Fibroblast of pulmonary artery (primary cell): ENCODE results near the gene EOMES.

Experiments
- DNase-seq: peaks from one replicate; pipeline ENCODE4 v3.0.0-alpha.2; 2010; ENCODE audit warnings: low read depth
- H3K4me3 ChIP-seq: replicated peaks from 2 replicates; pipeline ENCODE4 v1.5.1; 2011; ENCODE audit warnings: low read depth, mild to moderate bottlenecking, control low read depth, low read length, moderate library complexity
- TF ChIP-seq, protein P1 (sequence below): IDR thresholded peaks from 2 replicates; pipeline ENCODE4 v1.5.1; 2011; ENCODE audit warnings: mild to moderate bottlenecking, control low read depth, low read length, inconsistent platforms; ENCODE audit errors: missing control alignments

EOMES gene

DNA sequence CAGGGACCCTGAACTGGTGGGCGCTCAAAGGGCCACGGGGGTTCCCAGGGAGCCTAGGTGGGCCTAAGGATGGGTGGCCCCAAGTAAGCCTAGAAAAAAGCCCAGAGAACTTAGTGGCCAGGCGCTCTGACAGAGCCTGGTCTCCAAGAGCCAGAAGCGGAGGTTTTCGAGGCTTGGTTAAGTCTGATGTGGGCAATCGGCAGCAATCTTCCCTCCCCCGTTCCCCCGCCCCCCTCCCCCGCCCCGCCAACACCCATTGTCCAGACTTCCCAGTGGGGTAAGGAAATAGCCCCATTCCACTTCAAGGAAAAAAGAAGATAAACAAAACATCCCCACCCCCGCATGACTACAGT, 6.7 kb downstream of the EOMES start:
- TF ChIP-seq, protein P1, sequence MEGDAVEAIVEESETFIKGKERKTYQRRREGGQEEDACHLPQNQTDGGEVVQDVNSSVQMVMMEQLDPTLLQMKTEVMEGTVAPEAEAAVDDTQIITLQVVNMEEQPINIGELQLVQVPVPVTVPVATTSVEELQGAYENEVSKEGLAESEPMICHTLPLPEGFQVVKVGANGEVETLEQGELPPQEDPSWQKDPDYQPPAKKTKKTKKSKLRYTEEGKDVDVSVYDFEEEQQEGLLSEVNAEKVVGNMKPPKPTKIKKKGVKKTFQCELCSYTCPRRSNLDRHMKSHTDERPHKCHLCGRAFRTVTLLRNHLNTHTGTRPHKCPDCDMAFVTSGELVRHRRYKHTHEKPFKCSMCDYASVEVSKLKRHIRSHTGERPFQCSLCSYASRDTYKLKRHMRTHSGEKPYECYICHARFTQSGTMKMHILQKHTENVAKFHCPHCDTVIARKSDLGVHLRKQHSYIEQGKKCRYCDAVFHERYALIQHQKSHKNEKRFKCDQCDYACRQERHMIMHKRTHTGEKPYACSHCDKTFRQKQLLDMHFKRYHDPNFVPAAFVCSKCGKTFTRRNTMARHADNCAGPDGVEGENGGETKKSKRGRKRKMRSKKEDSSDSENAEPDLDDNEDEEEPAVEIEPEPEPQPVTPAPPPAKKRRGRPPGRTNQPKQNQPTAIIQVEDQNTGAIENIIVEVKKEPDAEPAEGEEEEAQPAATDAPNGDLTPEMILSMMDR, result no peak
- no peak for DNase-seq
- no peak overlapping the region for H3K4me3 ChIP-seq

DNA sequence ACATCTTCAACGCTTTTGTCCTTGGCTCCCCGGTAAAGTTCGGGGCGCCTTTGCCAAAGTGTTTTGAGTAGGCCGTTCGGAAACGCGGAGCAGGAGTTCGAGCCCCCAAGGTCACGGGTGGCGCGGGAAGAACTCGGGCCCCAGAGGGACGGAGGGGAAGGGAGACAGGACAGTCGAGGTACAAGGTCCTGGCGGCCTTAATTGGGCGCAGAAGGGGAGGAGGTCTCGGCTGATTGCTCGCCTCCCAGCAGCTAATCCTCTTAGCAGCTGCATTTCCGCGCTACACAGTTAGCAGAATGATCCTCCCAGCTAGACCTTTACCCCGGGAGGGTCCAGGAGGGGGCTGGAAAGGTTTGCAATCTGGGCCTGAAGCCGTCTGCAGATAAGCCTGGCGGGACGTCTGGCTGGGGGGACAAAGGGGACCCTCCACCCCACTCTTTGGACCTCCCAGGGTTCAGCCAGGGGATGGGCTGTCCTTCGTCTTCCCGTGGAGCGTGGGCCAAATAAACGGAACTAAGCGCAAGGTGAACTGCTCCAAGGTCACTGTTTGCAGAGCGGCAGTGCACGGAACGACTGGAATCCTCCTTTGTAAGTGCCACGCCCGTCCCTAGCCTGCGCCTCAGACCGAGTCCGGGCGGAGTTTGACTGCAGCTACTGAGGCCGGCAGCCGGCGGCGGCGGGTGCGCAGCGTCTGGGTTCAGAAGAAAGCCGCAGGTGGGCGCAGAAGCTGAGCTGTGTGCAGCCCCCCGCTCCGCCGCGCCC, 7.2 kb downstream of the EOMES start:
- TF ChIP-seq, protein P1, result no peak
- no peak overlapping the region for H3K4me3 ChIP-seq
- DNase-seq, result no peak

DNA sequence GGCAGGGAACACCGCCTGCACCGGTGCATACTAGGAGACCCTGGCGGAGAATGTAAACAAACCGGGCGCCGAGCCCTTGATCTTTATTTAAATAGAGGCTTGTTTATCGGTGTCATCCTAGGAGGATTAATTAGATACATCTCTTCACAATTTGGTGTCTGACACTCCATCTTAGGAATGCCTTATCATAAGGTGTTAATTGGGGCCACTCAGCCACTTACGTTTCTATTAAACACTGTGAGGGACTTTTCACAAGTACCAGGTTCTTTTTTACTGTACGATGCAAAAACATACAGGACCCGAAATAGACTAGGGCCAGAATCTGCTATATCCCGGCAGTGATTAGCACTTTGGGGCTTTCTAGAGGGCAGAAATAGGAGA, 8.0 kb downstream of the EOMES start:
- TF ChIP-seq, protein P1, result no peak
- DNase-seq, result no peak
- no peak overlapping the region for H3K4me3 ChIP-seq

DNA sequence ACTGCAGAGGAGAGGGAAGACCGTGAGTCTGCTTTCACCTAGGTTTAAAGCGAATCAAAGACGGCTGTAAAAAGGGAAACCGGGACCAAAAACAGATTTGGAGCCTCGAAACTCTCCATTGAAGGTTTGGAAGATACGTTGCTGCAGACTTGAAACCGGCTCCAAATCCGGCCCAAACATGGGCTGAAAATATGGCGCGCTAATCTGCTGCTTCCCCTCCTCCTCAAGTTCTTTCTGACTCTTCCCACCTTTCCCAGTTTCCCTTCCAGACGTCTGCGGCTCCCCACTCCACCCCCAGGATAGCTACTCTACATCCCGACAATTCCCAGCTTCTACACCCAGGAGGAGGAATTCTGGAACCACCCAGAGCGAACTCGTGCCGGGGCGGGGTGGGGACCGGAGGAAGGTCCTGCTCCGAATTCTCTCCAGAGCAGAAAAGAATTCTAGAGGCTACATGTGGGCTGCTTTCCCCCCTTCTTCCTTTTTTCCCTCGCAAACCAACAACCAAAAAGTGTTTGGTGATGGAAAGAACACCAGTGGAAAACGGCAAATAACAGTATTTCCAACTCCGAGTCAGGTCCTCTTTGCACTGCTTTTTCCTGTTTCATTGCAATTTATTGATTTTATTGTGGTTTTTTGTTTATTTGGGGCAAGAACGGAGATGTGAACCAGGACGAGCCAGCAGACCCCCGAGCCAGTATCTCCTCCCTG, 8.5 kb downstream of the EOMES start:
- H3K4me3 ChIP-seq, result peak overlapping the region; percentile 63
- TF ChIP-seq, protein P1, result no peak
- no peak for DNase-seq

DNA sequence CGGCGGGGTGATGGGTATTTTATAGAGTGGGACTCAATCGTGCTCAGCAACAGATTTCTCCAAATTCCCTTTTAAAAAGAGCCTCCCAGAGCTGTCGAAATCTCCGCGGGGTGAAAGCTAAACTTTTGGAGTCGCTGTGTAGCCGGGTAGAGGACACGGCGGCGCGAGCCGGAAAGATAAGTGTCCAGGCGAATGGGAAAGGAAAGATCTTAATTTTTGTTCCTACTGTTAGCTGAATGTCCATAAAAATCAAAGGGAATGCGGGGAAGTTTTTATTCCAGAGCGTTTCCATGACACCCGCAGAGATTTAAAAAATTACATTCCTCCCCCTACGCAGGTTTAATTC, 9.1 kb downstream of the EOMES start:
- H3K4me3 ChIP-seq, result peak overlapping the region; percentile 63
- DNase-seq, result no peak
- TF ChIP-seq, protein P1, result no peak

DNA sequence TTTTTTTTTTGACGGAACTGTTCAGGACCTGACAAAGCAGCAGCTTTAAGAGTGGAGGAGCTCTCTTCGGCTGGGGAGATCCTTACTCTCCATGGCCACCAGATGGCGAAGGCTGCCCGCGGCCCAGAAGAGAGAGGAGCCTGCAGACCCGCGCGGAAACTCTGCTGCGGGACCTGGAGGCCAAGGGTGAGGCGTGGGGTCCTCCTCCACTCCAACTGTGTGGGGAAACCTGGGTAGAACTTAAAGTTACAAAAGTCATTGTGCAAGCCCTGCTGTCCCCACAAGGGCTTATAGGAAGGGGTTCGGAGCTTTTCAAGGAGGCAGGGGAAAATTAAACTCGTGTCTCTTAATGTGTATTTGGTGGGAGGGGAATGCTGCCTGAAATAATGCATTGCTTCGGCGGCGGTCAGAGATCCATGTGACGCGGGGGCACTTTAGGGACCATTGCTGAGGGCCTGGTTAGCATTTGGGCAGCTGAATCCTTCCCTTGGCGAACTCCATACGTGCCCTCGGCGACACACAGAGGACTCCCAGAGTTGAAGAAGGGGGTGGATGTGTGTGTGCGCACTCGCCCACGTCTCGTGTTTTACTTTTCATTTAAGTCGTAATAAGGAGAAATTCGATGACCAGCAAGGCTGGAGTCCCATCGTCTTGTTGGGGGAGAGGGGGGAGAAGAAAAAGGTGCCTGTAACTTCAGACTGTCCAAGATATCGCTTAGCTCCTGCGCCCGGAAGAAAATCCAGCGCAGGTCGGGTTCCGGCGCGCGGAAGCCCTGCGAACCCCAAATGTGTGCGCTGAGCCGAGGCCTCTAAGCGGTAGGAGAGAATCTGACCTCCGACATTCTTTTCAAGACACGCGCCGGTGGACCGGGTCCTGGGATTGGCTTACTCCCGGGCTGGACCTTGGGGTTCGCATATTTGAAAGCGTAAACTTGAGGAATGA, 9.7 kb downstream of the EOMES start:
- DNase-seq, result peak; percentile 87
- H3K4me3 ChIP-seq, result peak overlapping the region; percentile 63
- TF ChIP-seq, protein P1, result peak; percentile 74
